MM.1S (cell line): ENCODE results near the gene BRS3.

ENCODE experiments used
- EZH2phosphoT487 ChIP-seq: fragments of 300-600 bp; sonication (generic); IDR thresholded peaks from 2 replicates; pipeline ENCODE4 v1.6.1; 2018; ENCODE audit warnings: antibody characterized with exemption, low read length
- TF ChIP-seq, protein P1 (sequence below): fragments of 300-600 bp; sonication (generic); IDR thresholded peaks from 2 replicates; pipeline ENCODE4 v1.5.1; 2016; ENCODE audit warnings: antibody characterized with exemption, low read length, mixed read lengths

DNA sequence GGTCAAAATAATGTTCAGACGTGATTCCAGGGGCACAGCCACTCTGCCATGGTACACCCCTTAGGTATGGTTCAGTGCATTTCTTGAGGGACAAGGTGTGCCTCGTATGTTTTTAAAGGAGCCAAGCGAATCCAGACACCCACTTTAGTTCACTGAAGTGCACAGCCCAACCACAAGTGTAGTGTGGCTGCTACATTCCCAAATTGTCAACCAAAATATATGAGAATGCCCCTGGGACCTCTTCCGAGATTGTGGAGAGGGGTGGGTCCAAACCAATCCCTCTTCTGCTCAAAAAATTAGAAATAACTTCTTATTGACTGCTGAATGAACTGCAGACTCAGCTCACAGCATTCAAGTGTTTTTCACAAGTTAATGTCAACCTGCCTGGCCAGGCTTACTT, 7.4 kb upstream of the BRS3 start:
- TF ChIP-seq, protein P1, sequence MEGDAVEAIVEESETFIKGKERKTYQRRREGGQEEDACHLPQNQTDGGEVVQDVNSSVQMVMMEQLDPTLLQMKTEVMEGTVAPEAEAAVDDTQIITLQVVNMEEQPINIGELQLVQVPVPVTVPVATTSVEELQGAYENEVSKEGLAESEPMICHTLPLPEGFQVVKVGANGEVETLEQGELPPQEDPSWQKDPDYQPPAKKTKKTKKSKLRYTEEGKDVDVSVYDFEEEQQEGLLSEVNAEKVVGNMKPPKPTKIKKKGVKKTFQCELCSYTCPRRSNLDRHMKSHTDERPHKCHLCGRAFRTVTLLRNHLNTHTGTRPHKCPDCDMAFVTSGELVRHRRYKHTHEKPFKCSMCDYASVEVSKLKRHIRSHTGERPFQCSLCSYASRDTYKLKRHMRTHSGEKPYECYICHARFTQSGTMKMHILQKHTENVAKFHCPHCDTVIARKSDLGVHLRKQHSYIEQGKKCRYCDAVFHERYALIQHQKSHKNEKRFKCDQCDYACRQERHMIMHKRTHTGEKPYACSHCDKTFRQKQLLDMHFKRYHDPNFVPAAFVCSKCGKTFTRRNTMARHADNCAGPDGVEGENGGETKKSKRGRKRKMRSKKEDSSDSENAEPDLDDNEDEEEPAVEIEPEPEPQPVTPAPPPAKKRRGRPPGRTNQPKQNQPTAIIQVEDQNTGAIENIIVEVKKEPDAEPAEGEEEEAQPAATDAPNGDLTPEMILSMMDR, result no peak
- no peak for TF ChIP-seq EZH2phosphoT487
